ENCODE measurements around the gene RBM22. TPM values are rescaled to one million over a fixed set of nuclear protein-coding genes. Genes with fewer than 3 reads are reported as not detected.
"Not testable (repeated sequence)": the region's sequence is repeated elsewhere in the genome, so short reads cannot be mapped to it uniquely, and the experiment has no call there.

RBM22 gene
- 10 to 100 TPM; 59.9 to 61.8 TPM for total RNA-seq

- POLR2A ChIA-PET, result interaction anchor here (0.6 to 2.7 kb wide), 12 partner anchors 10 to 251 kb away, joined by 3 to 20 read pairs (median 6); partner anchors contain the start of genes IRGM and RPS14
- Mint-ChIP-seq H3K9me3 (ENCODE audit: low read depth) (no peaks in the 10 kb centered on the region), H3K4me3 (no peak within 1 kb of the TSS), H3K36me3 (ENCODE audit: low read depth) (peaks cover 19% of the 10 kb centered on the region), H3K27ac (no peak within 1 kb of the TSS), H3K4me1 (peaks cover 15% of the 10 kb centered on the region), H3K27me3 (no peaks in the 10 kb centered on the region)
- DNase-seq, result peak; percentile 95
- peak; percentile 95 for ATAC-seq
- intact Hi-C loops (cut with DNase I, micrococcal nuclease), result loop anchor here (1.0 to 5.0 kb wide), 14 partner anchors 58 to 700 kb away; partner anchors contain the start of genes RPS14 (in 2 of the 2), CD74 (in 1 of the 2), HMGXB3 (in 1 of the 2) and SMIM3 (in 1 of the 2)
- CTCF ChIA-PET, result interaction anchor here (0.5 to 4.3 kb wide), 34 partner anchors 8 to 304 kb away, joined by 3 to 26 read pairs (median 4); partner anchors contain the start of genes DCTN4, IRGM and SMIM3
These were observed at the start of gene RBM22 for GRCh38 chr5:150700594-150701377. RBM22 (minus strand) TSS chr5:150701062; CDS start chr5:150700985, 77 bp downstream.

GRCh38 chr5:150750469-150750868 is 49.6 kb upstream of the RBM22 start:
- Mint-ChIP-seq H3K36me3 (ENCODE audit: low read depth) (peaks cover 51% of the 10 kb centered on the region), H3K4me1 (peaks cover 40% of the 10 kb centered on the region), H3K9me3 (ENCODE audit: low read depth) (no peaks in the 10 kb centered on the region), H3K27me3 (no peaks in the 10 kb centered on the region), H3K4me3 (no peak overlapping the region), H3K27ac (peak overlapping the region; percentile 85)
- ChIA-PET POLR2A (interaction anchor here (1.1 kb wide), 1 partner anchor 58 kb away, joined by 3 read pairs; no protein-coding TSS in a partner anchor), CTCF (interaction anchor here (0.9 to 1.8 kb wide), 2 partner anchors 9 to 96 kb away, joined by 3 to 5 read pairs; partner anchors contain the start of gene IRGM)
- DNase-seq, result no peak
- peak; percentile 49 for ATAC-seq
- intact Hi-C loops (cut with DNase I, micrococcal nuclease), result no loop called here

- not testable (repeated sequence) for H3K4me3 Mint-ChIP-seq; ATAC-seq; H3K9me3 Mint-ChIP-seq (ENCODE audit: low read depth); H3K27me3 Mint-ChIP-seq
- Mint-ChIP-seq H3K27ac (peak overlapping the region; percentile 87), H3K4me1 (peaks cover 58% of the 10 kb centered on the region), H3K36me3 (ENCODE audit: low read depth) (peaks cover 47% of the 10 kb centered on the region)
- peak; percentile 20 for DNase-seq
- intact Hi-C loops (cut with DNase I, micrococcal nuclease), result loop anchor here in 1 of 2 experiments (2.0 kb wide), 1 partner anchor 16 kb away; the partner anchor contains the start of gene DCTN4
- ChIA-PET POLR2A (interaction anchor here (0.7 kb wide), 1 partner anchor 407 kb away, joined by 3 read pairs; no protein-coding TSS in a partner anchor), CTCF (interaction anchor here (0.5 kb wide), 1 partner anchor 16 kb away, joined by 3 read pairs; the partner anchor contains the start of gene DCTN4)
These were observed 42.3 kb upstream of the RBM22 start for GRCh38 chr5:150743142-150743488.

- not testable (repeated sequence) for DNase-seq; H3K27me3 Mint-ChIP-seq; H3K9me3 Mint-ChIP-seq (ENCODE audit: low read depth)
- peaks cover 50% of the 10 kb centered on the region for H3K36me3 Mint-ChIP-seq (ENCODE audit: low read depth)
- intact Hi-C loops (cut with DNase I, micrococcal nuclease), result loop anchor here in 1 of 2 experiments (2.0 kb wide), 1 partner anchor 16 kb away; the partner anchor contains the start of gene DCTN4
- H3K4me3 Mint-ChIP-seq, result peak overlapping the region; percentile 16
- CTCF ChIA-PET, result interaction anchor here (0.5 to 1.2 kb wide), 3 partner anchors 8 to 34 kb away, joined by 3 to 5 read pairs (median 3); partner anchors contain the start of gene DCTN4
- peak overlapping the region; percentile 87 for H3K27ac Mint-ChIP-seq
- POLR2A ChIA-PET, result interaction anchor here (0.7 kb wide), 1 partner anchor 407 kb away, joined by 3 read pairs; no protein-coding TSS in a partner anchor
- ATAC-seq, result peak; percentile 78
- peaks cover 64% of the 10 kb centered on the region for H3K4me1 Mint-ChIP-seq
These were observed 41.7 kb upstream of the RBM22 start for GRCh38 chr5:150742455-150743141.

GRCh38 chr5:150740992-150741391 is 40.1 kb upstream of the RBM22 start:
- POLR2A ChIA-PET, result interaction anchor here (0.6 to 1.2 kb wide), 4 partner anchors 33 to 42 kb away, joined by 3 to 6 read pairs (median 4); partner anchors contain the start of gene SMIM3
- Mint-ChIP-seq H3K9me3 (ENCODE audit: low read depth) (peaks cover 4% of the 10 kb centered on the region), H3K36me3 (ENCODE audit: low read depth) (peaks cover 61% of the 10 kb centered on the region), H3K4me3 (no peak overlapping the region), H3K27ac (no peak overlapping the region), H3K4me1 (peaks cover 73% of the 10 kb centered on the region), H3K27me3 (no peaks in the 10 kb centered on the region)
- CTCF ChIA-PET, result interaction anchor here (1.4 kb wide), 1 partner anchor 106 kb away, joined by 7 read pairs; the partner anchor contains the start of gene IRGM
- DNase-seq (no peak), ATAC-seq (no peak)
- intact Hi-C loops (cut with DNase I, micrococcal nuclease), result no loop called here

- Mint-ChIP-seq H3K4me1 (peaks cover 87% of the 10 kb centered on the region), H3K36me3 (ENCODE audit: low read depth) (peaks cover 67% of the 10 kb centered on the region), H3K4me3 (no peak overlapping the region), H3K9me3 (ENCODE audit: low read depth) (peaks cover 3% of the 10 kb centered on the region), H3K27me3 (no peaks in the 10 kb centered on the region), H3K27ac (peak overlapping the region; percentile 55)
- POLR2A ChIA-PET, result no interaction called here
- CTCF ChIA-PET, result no interaction called here
- DNase-seq (no peak), ATAC-seq (no peak)
- intact Hi-C loops (cut with DNase I, micrococcal nuclease), result loop anchor here in 1 of 2 experiments (5.0 kb wide), 1 partner anchor 108 kb away; the partner anchor contains the start of gene IRGM
These were observed 38.0 kb upstream of the RBM22 start for GRCh38 chr5:150738862-150739261.

GRCh38 chr5:150734579-150735384 is 33.9 kb upstream of the RBM22 start:
- intact Hi-C loops (cut with DNase I, micrococcal nuclease), result loop anchor here in 1 of 2 experiments (5.0 kb wide), 1 partner anchor 113 kb away; the partner anchor contains the start of gene IRGM
- Mint-ChIP-seq H3K4me3 (no peak overlapping the region), H3K9me3 (ENCODE audit: low read depth) (no peaks in the 10 kb centered on the region), H3K4me1 (peaks cover 50% of the 10 kb centered on the region), H3K36me3 (ENCODE audit: low read depth) (peaks cover 70% of the 10 kb centered on the region), H3K27me3 (no peaks in the 10 kb centered on the region), H3K27ac (peak overlapping the region; percentile 76)
- CTCF ChIA-PET, result interaction anchor here (0.6 to 1.7 kb wide), 10 partner anchors 19 to 275 kb away, joined by 3 to 7 read pairs (median 4); partner anchors contain the start of genes IRGM, RBM22 and SMIM3
- POLR2A ChIA-PET, result interaction anchor here (0.6 to 1.0 kb wide), 3 partner anchors 34 to 49 kb away, joined by 3 to 11 read pairs (median 3); partner anchors contain the start of gene RBM22
- DNase-seq (peak; percentile 59), ATAC-seq (peak; percentile 79)

GRCh38 chr5:150731669-150732242 is 30.9 kb upstream of the RBM22 start:
- ChIA-PET POLR2A (no interaction called here), CTCF (interaction anchor here (0.7 to 1.8 kb wide), 4 partner anchors 47 to 123 kb away, joined by 3 to 5 read pairs (median 4); no protein-coding TSS in a partner anchor)
- DNase-seq (no peak), ATAC-seq (no peak)
- Mint-ChIP-seq H3K36me3 (ENCODE audit: low read depth) (peaks cover 55% of the 10 kb centered on the region), H3K27me3 (no peaks in the 10 kb centered on the region), H3K4me1 (peaks cover 20% of the 10 kb centered on the region), H3K9me3 (ENCODE audit: low read depth) (no peaks in the 10 kb centered on the region), H3K4me3 (no peak overlapping the region), H3K27ac (no peak overlapping the region)
- intact Hi-C loops (cut with DNase I, micrococcal nuclease), result no loop called here

- no peak overlapping the region for H3K4me3 Mint-ChIP-seq
- peaks cover 39% of the 10 kb centered on the region for H3K36me3 Mint-ChIP-seq (ENCODE audit: low read depth)
- H3K4me1 Mint-ChIP-seq, result peaks cover 10% of the 10 kb centered on the region
- ATAC-seq (no peak), DNase-seq (no peak)
- no peaks in the 10 kb centered on the region for H3K9me3 Mint-ChIP-seq (ENCODE audit: low read depth)
- intact Hi-C loops (cut with DNase I, micrococcal nuclease), result no loop called here
- H3K27me3 Mint-ChIP-seq, result no peaks in the 10 kb centered on the region
- H3K27ac Mint-ChIP-seq, result no peak overlapping the region
- ChIA-PET POLR2A (no interaction called here), CTCF (no interaction called here)
These were observed 29.0 kb upstream of the RBM22 start for GRCh38 chr5:150729859-150730258.

GRCh38 chr5:150723845-150724244 is 23.0 kb upstream of the RBM22 start:
- no peaks in the 10 kb centered on the region for H3K27me3 Mint-ChIP-seq
- intact Hi-C loops (cut with DNase I, micrococcal nuclease), result no loop called here
- DNase-seq, result no peak
- no peaks in the 10 kb centered on the region for H3K9me3 Mint-ChIP-seq (ENCODE audit: low read depth)
- POLR2A ChIA-PET, result no interaction called here
- H3K36me3 Mint-ChIP-seq (ENCODE audit: low read depth), result peaks cover 30% of the 10 kb centered on the region
- no peak overlapping the region for H3K27ac Mint-ChIP-seq
- no peaks in the 10 kb centered on the region for H3K4me1 Mint-ChIP-seq
- ATAC-seq, result no peak
- CTCF ChIA-PET, result no interaction called here
- H3K4me3 Mint-ChIP-seq, result no peak overlapping the region
